ENCODE results near the gene UBE3D. TPM values are rescaled to one million over a fixed set of nuclear protein-coding genes. Genes with fewer than 3 reads are reported as not detected.

The UBE3D gene
- polyA plus RNA-seq, 1 donor (not counting 4 experiments of a cell fraction or from before 2014, with no cell fraction given): 6.3 TPM

DNA sequence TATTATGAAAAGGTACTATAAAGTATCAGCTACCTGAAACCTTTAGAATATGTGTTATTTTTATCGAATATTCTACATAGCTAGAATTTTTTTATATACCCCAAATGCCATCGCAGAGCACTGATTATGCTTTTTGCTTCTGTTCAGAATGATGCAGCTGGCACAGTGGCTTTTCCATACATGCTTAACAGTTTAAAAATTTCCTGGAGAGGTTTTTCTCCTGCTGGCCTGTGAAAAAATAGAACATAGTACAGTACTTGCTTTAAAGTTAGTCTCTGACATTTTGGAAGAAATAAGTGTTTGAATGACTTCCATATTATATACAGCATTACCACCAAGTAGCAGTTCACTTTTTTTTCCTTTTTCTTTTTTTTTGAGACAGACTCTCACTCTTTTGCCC lies 7.1 kb upstream of the UBE3D start:
- peak overlapping the region; percentile 93 for H3K27ac ChIP-seq (ENCODE audit: control insufficient read depth, insufficient read depth, low read length)
- dilution Hi-C loops (cut with MboI; ENCODE audit: extremely low pct_ligation_motif_present, low sequenced_read_pairs): no loop called here

DNA sequence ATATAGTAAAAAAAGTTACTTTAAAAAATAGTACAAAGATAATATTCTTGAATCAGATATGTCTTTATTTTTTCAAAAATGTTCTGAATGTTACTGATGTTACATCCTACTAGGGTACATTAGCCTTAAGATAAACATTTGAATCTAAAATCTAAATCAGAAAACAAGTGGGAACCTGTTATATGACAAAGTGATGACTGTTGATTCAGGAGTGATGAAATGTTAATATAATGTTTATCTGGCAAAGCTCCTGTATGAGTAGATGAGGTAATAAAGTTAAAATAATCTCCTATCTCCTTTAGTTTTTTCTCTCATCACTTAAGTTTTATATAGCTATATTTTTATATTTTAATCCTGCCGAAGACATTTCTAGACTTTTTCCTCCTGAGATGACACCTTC lies 6.1 kb upstream of the UBE3D start:
- peak overlapping the region; percentile 72 for H3K9ac ChIP-seq (ENCODE audit: control insufficient read depth, extremely low read depth, insufficient read depth, low read length)
- H3K9me1 ChIP-seq (ENCODE audit: control insufficient read depth, extremely low read depth, insufficient read depth, low read length): no peaks in the 10 kb centered on the region
- peaks cover 40% of the 10 kb centered on the region for H3K4me1 ChIP-seq (ENCODE audit: control insufficient read depth, extremely low read depth, insufficient read depth, low read length)
- H2AFZ ChIP-seq (ENCODE audit: control insufficient read depth, low read length): no peak overlapping the region
- TF ChIP-seq EZH2 (IDR thresholded peaks at IDR 0.05; ENCODE audit: low read length): no peak
- TF ChIP-seq, protein P1, sequence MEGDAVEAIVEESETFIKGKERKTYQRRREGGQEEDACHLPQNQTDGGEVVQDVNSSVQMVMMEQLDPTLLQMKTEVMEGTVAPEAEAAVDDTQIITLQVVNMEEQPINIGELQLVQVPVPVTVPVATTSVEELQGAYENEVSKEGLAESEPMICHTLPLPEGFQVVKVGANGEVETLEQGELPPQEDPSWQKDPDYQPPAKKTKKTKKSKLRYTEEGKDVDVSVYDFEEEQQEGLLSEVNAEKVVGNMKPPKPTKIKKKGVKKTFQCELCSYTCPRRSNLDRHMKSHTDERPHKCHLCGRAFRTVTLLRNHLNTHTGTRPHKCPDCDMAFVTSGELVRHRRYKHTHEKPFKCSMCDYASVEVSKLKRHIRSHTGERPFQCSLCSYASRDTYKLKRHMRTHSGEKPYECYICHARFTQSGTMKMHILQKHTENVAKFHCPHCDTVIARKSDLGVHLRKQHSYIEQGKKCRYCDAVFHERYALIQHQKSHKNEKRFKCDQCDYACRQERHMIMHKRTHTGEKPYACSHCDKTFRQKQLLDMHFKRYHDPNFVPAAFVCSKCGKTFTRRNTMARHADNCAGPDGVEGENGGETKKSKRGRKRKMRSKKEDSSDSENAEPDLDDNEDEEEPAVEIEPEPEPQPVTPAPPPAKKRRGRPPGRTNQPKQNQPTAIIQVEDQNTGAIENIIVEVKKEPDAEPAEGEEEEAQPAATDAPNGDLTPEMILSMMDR (optimal IDR thresholded peaks at IDR 0.05 in 1 of 3, IDR thresholded peaks at IDR 0.05 in 1 of 3, conservative IDR thresholded peaks at IDR 0.05 in 1 of 3; ENCODE audit: extremely low read depth in 1 of 3, insufficient read depth in 2 of 3, low read length in 3 of 3): no peak
- H4K20me1 ChIP-seq (ENCODE audit: control insufficient read depth, extremely low read depth, insufficient read depth, low read length): no peaks in the 10 kb centered on the region
- no peaks in the 10 kb centered on the region for H3K9me3 ChIP-seq (ENCODE audit: control insufficient read depth, low read depth, low read length)
- H3K4me3 ChIP-seq (ENCODE audit: control insufficient read depth in 2 of 3, extremely low read depth in 1 of 3, insufficient read depth in 2 of 3, low read depth in 1 of 3, low read length in 3 of 3): peak overlapping the region in 1 of 3 experiments; percentile 1
- dilution Hi-C loops (cut with MboI; ENCODE audit: extremely low pct_ligation_motif_present, low sequenced_read_pairs): no loop called here
- H3K4me2 ChIP-seq (ENCODE audit: control insufficient read depth, extremely low read depth, insufficient read depth, low read depth, low read length): peak overlapping the region; percentile 96
- DNase-seq (ENCODE audit: low read depth, low spot score) (no peak), FAIRE-seq (no peak)
- H3K27ac ChIP-seq (ENCODE audit: control insufficient read depth, insufficient read depth, low read length): peak overlapping the region; percentile 93
- H3K79me2 ChIP-seq (ENCODE audit: control insufficient read depth, insufficient read depth, low read length): peaks cover 45% of the 10 kb centered on the region
- no peaks in the 10 kb centered on the region for H3K36me3 ChIP-seq (ENCODE audit: control insufficient read depth in 2 of 2, extremely low read depth in 1 of 2, insufficient read depth in 2 of 2, low read length in 2 of 2)
- no peaks in the 10 kb centered on the region for H3K27me3 ChIP-seq (ENCODE audit: control insufficient read depth, extremely low read depth, insufficient read depth, low read length)

More for the DNA sequence above, 7.1 kb upstream of the UBE3D start:
- Histone ChIP-seq H3K4me1 (ENCODE audit: control insufficient read depth, extremely low read depth, insufficient read depth, low read length) (peaks cover 40% of the 10 kb centered on the region), H3K36me3 (ENCODE audit: control insufficient read depth in 2 of 2, extremely low read depth in 1 of 2, insufficient read depth in 2 of 2, low read length in 2 of 2) (no peaks in the 10 kb centered on the region), H3K79me2 (ENCODE audit: control insufficient read depth, insufficient read depth, low read length) (peaks cover 45% of the 10 kb centered on the region), H4K20me1 (ENCODE audit: control insufficient read depth, extremely low read depth, insufficient read depth, low read length) (no peaks in the 10 kb centered on the region), H3K27me3 (ENCODE audit: control insufficient read depth, extremely low read depth, insufficient read depth, low read length) (no peaks in the 10 kb centered on the region), H3K9me3 (ENCODE audit: control insufficient read depth, low read depth, low read length) (no peaks in the 10 kb centered on the region), H3K9me1 (ENCODE audit: control insufficient read depth, extremely low read depth, insufficient read depth, low read length) (no peaks in the 10 kb centered on the region), H3K9ac (ENCODE audit: control insufficient read depth, extremely low read depth, insufficient read depth, low read length) (no peak overlapping the region), H2AFZ (ENCODE audit: control insufficient read depth, low read length) (no peak overlapping the region), H3K4me2 (ENCODE audit: control insufficient read depth, extremely low read depth, insufficient read depth, low read depth, low read length) (peak overlapping the region; percentile 96), H3K4me3 (ENCODE audit: control insufficient read depth in 2 of 3, extremely low read depth in 1 of 3, insufficient read depth in 2 of 3, low read depth in 1 of 3, low read length in 3 of 3) (no peak overlapping the region)
- FAIRE-seq (no peak), DNase-seq (ENCODE audit: low read depth, low spot score) (no peak)
- TF ChIP-seq, protein P1 (optimal IDR thresholded peaks at IDR 0.05 in 1 of 3, IDR thresholded peaks at IDR 0.05 in 1 of 3, conservative IDR thresholded peaks at IDR 0.05 in 1 of 3; ENCODE audit: extremely low read depth in 1 of 3, insufficient read depth in 2 of 3, low read length in 3 of 3): no peak
- no peak for TF ChIP-seq EZH2 (IDR thresholded peaks at IDR 0.05; ENCODE audit: low read length)

Measured in keratinocyte (primary cell).